Measurements from ENCODE around the gene METTL24.

The METTL24 gene

GRCh38 chr6:110334423-110335180 lies 23.5 kb downstream of the METTL24 start:
- no peak for DNase-seq (ENCODE audit: low read depth)

DNA sequence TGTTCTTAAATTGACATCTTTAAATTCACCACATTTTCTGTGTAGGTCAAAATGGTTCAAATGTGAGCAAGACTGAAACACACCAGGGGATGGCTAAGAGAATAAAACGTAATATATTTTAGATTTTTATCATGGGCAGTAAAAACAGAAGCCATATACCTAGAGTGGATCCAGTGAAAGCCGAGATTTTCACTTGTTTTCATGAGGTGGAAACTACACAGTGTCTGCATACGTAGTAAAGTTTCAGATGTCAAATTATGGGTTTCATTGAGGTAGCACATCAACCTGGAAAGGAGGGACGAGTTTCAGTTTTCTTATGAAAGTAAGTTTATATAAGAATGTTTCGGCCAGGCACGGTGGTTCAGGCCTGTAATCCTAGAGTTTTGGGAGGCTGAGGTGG lies 25.9 kb downstream of the METTL24 start:
- DNase-seq (ENCODE audit: low read depth) = no peak

- DNase-seq (ENCODE audit: low read depth) = no peak
These were observed 26.3 kb downstream of the METTL24 start for GRCh38 chr6:110331816-110332215.

DNA sequence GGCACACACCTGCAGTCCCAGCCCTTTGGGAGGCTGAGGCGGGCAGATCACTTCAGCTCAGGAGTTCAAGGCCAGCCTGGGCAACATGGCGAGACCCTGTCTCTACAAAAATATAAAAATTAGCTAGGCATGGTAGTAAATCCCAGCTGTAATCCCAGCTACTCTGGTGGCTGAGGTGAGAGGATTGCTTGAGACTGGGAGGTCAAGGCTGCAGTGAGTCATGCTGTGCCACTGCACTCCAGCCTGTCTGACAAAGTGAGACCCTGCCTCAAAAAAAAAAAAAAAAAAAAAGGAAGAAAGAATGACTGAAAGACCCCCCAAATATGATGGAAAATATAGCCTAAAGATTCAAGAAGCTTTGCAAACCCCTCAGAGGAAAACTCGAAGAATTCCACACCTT lies 26.8 kb downstream of the METTL24 start:
- no peak for DNase-seq (ENCODE audit: low read depth)

GRCh38 chr6:110329714-110330436 lies 28.3 kb downstream of the METTL24 start:
- no peak for DNase-seq (ENCODE audit: low read depth)

- DNase-seq (ENCODE audit: low read depth) = no peak
These were observed 28.8 kb downstream of the METTL24 start for GRCh38 chr6:110329348-110329713.

DNA sequence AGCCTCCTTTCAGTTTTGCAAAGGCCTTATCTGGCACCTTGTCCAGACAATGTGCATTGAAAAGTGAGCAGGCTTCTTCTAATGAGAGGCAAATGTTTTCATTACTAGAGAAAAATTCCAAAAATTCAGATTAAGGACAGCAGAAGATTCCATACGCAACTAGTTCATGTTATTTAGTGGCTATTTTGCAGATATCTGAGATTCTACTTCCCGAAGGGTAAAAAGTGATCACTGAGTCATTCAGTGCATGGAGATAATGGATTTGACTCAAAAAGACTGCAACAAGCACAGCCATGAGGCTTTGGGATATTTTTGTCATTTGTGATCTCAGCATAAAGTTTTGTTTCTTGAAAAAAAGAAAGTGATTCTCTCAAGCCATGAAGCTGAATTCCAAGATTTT lies 29.9 kb downstream of the METTL24 start:
- DNase-seq (ENCODE audit: low read depth) = no peak

- DNase-seq (ENCODE audit: low read depth) = no peak
These were observed 30.8 kb downstream of the METTL24 start for GRCh38 chr6:110327391-110327790.

- DNase-seq (ENCODE audit: low read depth) = no peak
These were observed 31.5 kb downstream of the METTL24 start for GRCh38 chr6:110326609-110327008.

- no peak for DNase-seq (ENCODE audit: low read depth)
These were observed 32.1 kb downstream of the METTL24 start for GRCh38 chr6:110326057-110326456.

DNA sequence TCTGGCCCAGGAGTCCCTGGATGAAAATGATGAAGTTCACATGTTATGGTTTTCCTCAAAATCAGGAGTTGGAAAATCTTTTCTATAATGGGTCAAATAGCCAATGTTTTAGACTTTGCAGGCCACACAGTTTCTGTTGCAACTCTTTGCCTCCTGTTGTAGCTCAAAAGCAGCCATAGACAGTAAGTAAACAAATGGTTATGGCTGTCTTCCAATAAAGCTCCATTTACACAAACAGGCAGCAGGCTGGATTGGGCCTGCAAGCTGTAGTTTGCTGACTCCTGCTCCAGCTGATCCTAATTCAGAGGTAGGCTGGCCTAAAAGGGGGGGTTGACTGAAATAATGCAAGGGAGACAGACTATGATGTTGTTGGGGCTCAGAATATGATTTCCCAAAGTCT lies 33.0 kb downstream of the METTL24 start:
- DNase-seq (ENCODE audit: low read depth) = no peak

DNA sequence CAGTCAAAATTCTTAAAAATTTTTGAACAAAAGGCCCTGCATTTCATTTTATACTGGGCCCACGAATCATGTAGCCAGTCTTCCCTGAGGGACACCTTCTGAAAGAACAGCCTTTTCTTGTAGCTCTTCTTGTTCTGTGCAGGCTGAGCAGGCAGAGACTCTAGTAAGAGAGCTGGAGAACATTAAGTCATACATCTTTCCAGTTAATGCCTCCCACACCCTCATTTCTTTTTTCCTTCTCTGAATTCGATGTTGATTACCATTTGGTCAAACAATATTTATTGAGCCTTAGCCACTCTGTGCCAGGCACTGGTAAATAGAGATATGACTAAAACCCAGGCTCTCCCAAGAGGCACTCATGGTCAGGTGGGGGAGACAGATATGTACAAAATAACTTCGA lies 33.6 kb downstream of the METTL24 start:
- no peak for DNase-seq (ENCODE audit: low read depth)

DNA sequence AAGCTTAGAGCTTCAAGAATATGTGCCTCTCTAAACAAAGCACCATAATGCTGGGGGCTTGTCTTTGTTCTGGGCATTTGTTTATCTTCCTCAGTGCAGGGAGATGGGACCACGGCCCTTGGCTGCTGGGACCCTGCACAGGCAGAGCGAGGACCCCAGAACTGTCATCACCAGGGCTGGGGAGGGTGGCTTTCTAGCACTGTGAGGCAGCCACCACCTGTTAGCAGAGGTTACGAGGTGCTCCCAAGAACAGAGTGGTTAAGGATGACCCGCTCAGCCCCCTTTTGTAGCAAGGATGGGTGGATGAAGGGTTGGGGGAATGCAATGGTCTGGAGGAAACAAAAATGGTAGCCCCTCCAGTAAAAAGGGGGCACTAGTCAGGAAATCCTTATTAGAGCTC lies 34.9 kb downstream of the METTL24 start:
- DNase-seq (ENCODE audit: low read depth) = no peak

- no peak for DNase-seq (ENCODE audit: low read depth)
These were observed 35.3 kb downstream of the METTL24 start for GRCh38 chr6:110322874-110323242.

DNA sequence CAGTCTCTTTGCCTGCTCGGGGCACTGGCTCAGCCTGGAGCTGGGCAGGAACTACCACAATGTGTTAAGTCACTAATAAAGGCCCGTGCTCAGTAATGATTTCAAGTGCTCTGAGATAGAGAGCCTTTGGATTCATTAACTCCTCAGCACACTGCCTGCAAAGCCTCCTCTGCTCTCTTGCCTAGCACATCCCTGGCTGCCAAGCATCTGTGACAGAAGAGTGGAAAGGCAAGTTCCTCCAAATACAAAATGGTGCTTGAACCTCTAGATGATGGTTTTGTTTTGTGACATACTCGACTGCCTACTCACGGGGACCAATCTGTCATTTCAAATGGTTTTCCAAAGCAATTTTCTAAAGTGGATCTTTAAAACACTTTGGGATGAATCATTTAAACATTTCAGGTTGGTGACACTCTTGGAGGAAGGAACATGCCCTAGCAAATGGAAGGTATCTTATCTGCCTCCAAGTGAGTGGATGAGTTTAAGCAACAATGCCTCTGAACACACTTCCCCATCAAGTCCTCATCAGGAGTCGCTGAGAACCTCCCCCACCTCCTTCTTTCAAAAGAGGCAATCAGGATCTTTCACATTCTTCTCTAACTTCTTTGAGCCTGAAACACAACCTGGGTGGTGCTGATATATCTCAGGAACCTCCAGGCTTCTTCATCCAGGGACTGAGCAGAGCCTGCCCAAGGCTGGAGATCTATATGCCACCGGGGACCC lies 35.8 kb downstream of the METTL24 start:
- no peak for DNase-seq (ENCODE audit: low read depth)

DNA sequence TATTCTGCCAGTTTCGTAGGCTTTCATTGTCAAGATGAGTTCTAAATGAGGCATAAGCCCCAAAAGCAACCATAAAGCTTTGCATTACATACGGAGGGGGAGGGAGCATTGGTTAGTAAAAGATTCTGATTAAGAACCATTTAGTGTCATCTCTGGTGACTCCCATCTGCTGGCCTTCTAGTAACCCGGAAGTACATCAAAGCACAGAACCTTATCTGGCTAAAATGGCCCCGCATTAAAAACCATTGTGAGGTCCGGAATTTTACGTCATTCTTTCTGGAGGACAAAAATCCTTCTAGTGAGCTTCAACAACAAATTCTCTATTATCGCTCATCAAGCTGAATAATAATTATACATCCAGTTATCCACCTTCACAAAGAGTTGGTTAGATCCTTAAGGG lies 37.8 kb downstream of the METTL24 start:
- DNase-seq (ENCODE audit: low read depth) = no peak

- DNase-seq (ENCODE audit: low read depth) = no peak
These were observed 38.3 kb downstream of the METTL24 start for GRCh38 chr6:110319843-110320242.

- DNase-seq (ENCODE audit: low read depth) = no peak
These were observed 38.8 kb downstream of the METTL24 start for GRCh38 chr6:110319381-110319780.

GRCh38 chr6:110318971-110319370 lies 39.2 kb downstream of the METTL24 start:
- no peak for DNase-seq (ENCODE audit: low read depth)

- no peak for DNase-seq (ENCODE audit: low read depth)
These were observed 40.5 kb downstream of the METTL24 start for GRCh38 chr6:110317646-110318045.

DNA sequence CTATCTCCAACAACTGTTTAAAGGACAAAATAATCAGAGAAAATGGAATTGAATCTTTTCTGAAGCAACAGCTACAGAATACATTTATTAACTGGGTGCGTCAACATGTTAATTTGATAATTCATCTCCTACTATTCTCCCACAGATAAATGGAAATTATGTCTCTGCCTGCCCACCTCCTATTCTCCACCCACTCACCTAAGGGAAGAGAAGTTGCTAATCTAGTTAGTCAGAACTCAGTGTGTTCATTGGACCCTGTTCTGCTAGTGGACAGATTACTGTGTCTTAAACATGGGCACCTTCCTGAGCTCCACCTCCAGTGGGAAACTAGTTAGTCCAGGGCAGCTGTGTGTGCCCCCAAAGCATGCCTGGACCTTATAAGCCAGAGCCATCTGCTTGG lies 41.0 kb downstream of the METTL24 start:
- DNase-seq (ENCODE audit: low read depth) = no peak

- no peak for DNase-seq (ENCODE audit: low read depth)
These were observed 42.2 kb downstream of the METTL24 start for GRCh38 chr6:110315869-110316398.
